HG03135 (cell line): Measurements from ENCODE around the gene ATP8B4.

Experiments
- ATAC-seq: cut with Tn5 transposase; IDR thresholded peaks from one replicate; pipeline ENCODE4 v1.9.1; 2021; ENCODE audit warnings: mild to moderate bottlenecking, moderate library complexity; ENCODE audit not compliant: unreplicated experiment

Gene ATP8B4

DNA sequence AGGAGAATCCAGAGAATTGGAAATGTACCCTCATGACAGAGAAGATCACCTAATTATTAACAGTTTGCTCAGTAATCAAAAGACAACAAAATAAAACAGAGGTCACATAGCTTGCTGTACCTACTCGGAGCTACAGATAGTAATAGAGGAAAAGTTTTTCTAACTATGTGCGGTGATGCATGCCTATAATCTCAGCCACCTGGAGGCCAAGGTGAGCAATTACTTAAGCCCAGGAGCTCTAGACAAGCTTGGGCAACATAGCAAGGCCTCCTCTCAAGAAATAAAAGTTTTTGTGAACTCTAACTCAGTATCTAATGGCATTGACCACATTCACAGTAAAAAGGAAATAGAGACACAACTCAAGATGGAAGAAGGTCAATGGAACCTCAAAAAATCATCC is 243.6 kb downstream of the ATP8B4 start:
- ATAC-seq, result no peak

DNA sequence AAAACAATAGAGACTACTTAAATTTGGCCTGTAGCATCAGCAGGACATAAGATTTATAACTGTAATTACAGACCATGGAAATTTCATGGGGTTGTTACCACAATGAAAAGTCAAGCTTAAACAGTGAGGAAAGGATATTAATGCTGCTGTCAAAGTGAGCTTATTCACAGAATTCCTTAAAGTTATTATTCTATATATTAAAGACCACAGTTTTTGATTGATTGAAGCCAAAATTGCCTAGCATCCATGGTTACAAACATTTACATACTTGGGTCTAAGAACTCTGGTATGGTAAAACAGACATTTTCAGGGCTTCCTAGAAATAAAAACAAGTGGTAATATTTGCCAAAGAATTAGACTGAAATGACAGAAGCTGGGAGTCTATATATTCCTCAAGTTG is 248.6 kb downstream of the ATP8B4 start:
- no peak for ATAC-seq

DNA sequence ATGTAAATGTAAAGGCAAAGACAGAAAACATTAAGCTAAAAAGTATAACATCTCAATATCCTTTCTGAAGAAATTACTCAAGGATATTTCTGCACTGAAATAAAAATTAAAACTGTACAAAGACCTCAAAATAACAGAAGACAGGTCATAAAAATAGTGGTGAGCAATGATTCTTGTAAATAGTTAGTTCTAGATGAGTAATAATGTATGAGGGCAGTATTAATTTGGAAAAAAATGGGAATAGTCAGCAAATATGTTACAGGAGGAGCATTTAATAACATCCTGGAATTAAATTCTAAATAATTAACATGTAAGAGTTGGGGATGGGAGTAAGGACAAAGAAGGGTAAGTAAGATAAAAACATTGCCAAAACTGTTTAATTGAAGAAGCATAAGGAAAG is 250.7 kb downstream of the ATP8B4 start:
- no peak for ATAC-seq

DNA sequence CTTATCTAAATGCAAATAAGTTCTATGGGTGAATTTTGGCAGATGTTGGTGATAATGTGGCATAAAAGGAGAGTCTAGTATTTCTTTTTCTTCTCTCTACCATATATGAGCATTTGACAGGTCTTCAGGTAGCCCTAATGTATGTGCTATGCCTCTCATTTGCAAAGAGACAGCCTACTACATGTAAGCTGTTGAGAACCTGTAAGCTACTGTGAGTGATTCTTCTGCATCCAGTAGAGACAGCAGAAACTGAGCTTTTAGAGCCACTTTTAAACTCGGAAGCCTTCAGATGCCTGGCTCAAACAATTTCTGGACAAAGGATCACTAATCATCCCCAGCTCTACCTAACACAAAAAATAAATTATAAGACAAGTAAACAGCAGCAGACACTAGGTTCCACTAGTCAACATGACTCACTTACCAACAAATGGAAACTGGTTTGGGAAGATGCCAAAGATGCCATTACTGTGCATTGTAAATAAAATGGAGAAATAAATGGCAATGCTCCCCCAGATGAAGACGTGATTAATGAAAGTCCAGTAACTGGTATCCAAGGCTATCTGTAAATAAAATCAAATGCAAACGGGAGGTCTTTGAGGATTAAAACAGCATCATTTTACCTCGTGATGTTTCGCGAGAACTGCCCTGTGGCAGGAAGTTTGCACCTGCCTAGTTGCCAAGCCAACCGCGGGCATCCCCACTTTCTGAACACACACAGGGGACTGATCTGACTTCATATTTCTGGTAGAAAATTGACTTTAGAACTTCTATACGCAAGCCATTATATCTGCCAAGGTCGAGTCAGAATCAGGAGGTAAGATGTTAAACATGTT is 252.9 kb downstream of the ATP8B4 start:
- ATAC-seq, result no peak

DNA sequence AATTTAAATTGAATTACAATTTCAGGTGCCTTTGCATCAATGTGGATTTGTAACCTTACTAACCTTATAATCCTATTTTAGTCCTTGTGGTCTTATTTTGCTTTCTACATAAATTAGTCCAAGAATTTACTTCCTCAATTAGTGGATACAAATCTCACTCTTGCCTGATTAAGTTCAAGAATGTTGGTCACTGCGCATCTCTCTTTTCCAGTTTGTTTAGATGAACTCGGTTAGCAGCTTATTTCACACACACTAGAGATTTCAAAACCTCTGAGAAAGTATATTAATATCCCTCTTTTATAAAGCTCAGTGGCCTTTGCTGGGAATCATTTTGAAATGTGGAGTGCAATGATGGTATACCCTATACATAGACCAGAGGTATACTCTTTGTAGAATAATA is 254.8 kb downstream of the ATP8B4 start:
- ATAC-seq, result no peak

DNA sequence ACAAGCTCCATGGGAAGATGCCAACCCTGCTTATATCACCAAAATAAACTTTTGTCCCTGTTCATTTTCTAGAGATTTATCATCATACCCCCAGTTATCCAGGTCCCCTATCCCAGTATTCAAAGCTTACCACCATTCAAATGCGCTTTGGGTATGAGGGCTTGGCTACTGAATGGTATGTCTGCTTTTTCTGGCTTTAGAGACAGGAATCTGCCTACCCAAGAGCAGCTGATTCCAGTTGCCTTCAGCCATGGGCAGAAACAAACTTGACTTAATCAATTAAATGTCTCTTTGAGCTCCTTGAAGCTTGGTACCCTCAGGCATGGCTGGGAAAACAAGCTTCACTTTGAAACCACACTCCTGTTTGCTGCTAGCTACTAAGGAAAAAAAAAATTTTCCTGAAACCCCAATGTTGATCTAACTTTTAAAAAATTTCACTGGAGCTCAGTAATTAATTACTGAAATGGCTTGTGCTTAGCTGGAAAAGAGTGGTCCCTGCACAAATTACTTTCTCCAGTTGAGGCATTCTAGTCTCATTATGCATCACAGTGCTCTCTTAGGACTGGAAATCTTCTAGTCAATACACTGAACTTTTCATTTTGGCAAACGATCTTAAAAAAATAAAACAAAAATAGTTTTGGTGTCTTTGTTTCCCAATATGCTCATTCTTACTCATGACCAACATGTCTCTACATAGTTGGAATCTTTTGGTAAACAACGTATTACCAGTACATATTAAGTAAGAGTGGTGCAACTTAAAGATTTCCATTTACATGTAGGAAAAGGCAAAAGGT is 255.4 kb downstream of the ATP8B4 start:
- no peak for ATAC-seq

DNA sequence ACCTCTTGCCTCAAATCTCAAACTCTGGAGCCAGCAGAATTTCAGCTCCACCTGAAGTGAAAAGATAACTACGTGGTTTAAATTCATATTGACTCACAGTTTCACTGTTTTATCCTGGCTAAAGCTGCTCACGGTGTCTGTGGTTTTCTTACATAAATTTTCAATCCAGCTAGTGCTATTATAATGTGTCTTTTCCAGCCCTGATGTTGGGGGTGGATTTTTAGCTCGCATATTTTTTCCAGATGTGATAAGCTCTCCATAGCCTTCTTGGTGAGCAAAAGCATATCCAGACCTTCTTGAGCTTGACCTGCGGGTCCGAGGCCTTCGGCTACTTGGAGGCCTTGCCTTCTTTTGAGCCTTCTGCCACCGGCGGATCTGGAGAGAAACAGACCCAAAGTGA is 258.9 kb downstream of the ATP8B4 start:
- no peak for ATAC-seq

DNA sequence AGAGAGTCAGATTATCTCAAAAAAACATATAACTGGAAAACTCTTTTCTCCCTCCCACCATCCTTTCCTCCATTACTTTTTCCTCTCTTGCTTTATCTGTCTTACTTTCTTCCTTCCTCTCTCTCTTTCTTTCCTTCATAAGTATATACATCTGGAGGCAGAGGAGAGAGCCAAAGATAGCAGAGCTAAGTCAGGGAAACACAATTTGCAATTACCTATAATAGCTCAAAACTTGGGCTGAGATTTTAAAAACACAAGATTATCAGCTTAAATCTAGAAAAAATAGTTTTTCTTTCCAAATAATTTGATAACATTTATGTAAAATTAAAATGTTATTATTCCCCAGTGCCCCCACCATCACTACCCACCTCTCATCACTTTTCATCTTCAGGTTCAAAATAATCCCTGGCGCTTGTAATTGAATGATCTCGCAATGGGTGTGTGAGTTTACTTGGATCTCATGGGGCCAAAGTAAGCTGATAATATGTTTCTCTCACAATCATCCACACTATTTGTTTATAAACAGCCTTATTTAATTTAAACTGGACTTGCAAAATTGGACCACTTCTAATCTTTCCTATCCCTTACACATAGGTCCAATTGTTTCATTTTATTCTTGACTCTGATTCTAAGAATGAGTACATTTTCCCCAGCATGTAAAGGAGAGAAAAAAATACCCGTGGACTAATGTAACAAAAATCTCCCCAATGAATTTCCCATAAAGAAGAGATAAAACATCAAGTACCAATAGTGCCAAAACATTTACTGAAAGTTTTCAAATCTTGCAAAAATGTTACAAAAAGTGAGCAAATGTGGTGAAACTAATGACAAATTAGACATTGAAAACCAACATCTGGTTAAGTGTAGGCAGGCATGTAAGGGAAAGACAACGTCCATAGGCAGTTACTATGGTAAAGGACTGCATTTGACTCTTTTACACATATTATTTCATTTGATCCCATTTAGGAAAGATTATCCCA is 261.2 kb downstream of the ATP8B4 start:
- no peak for ATAC-seq

DNA sequence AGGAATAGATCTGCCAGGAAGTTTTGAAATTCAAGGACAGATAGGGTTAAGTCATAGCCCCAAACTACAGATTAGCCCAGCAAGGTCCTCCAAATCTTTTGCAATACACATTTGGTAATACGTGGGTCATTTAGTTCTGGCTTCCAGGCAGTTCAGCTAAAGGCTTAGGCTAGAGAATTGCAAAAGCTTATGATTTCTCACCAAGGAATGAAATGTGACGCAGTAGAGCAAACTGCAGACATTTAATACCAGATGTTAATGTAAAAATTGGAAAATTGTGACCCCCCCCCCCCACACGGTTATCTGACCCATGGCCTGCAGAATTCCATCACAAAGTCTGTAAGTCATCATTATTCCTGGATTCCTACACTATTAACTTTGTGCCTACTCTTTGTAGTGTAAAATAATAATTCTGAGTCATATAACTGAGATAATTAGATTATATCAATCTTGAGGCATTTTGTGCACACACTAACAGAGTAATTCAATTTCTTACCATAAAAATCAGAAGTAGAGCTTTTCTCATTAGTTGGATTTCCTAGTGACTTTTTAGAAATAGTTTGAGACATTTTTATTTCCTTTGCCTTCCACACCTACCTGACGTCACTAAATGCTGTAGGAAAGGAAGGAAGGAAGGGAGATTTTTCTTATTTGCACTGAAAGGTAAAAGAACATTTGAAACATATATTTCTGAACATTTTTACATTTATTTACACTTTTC is 263.0 kb downstream of the ATP8B4 start:
- no peak for ATAC-seq

DNA sequence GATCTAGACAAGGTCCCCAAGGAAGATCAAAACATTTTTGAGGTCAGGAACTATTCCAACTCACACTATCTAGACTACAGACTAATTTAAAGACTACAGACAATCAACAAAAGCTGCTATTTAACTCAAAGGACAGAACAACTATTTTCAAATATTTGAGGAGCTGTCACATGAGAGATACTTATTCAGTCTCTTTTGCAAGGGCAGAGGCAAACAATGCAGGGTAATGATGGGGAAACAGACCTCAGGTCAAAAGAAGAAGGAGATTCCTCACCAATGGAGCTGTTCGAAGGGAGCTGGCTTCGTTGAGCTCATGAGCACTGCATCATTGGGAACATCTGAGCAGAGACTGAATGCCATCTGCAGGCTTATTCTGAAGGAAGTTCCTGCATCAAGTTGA is 266.3 kb downstream of the ATP8B4 start:
- no peak for ATAC-seq

DNA sequence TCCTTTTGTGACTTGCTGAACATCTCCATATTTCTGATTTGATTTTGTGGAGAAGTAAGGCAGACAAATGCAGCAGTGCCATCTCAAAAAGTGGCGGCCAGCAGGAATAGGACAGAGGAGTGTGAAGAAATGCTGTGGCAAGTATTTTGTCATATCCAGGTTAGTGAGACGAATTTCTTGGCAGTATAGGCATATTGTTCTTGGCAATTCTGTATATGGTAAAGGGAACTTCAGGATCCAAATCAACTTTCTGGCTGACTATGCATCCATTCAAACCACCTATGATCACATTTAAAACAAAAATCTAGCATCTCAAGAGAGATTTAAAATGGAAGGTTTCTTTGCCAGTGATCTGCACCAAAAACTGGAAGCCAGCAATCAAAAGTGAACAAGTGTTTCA is 270.2 kb downstream of the ATP8B4 start:
- no peak for ATAC-seq

DNA sequence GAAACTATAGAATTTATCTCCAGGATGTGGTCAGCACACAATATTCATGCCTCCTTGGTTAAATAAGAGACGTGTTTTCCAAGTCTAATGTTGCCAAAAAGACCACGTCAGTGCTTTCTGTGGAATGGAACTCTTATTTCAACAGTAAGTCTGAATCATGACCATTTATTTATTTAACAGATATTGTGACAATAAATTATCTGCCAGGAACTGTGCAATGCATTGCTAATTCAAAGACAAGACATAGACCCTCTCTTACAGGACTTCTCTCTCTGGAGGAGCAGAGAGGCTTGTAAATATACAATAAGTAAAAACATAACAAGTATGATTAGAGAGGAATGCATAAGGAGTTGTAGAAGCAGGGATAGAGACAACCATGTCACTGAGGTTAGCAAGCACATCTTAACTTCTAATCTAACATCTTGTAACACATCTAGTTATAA is 270.7 kb downstream of the ATP8B4 start:
- no peak for ATAC-seq

DNA sequence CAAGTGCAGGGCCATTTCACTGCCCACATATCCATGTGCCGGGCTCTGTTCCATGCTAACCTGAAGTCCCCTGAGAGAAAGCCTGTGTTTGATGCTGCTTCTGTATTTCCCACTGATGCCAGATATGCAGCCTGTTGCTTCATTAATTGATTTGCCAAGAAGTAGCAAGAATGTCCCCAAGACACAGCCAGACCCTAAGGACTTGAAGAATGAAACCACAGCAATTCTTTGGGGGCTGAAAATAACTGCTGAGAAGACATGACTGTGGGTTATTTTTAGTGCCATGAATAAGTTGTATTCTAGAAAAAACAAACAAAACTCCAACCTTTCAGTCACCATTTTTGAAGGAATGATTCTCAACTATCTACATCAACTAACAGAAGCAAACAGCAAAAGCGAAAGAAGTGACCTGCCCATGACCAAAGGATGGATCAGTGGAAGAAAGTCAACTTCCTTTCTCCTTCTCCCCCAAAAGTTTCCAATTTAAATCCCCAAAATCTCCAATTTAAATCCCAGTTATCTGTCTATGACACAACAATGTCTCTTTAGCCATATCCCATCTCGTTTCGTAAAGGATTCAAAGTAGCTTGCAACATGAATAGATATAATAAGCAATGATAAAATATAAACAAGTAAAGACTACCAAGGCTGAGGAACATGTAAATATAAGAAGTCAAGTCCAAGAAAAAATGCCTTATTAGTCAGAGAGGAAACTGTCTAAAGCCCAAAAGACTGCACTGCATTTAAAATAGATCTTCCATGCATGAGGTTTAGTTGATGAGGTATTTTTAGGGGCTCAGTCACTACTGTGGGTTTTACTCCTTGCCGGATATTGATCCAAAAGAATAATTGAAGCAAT is 271.4 kb downstream of the ATP8B4 start:
- ATAC-seq, result no peak

DNA sequence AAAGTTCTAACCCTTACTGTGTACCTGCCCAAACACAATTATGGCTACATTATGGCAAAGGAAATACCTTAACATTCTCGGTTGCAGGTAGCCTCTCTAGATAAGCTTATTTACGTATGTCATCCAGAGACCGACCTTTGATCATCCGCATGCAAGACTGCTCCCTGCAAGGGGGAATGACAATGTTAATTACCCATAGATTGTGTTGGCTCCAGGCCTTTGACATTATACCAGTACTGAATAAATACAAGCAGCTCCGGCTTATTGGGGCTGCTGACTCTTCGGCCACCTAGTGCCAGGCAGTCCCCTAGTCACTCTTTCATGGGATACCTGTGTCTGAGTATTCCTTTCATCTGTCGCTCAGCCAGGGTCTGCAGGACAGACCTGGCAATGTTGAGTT is 274.6 kb downstream of the ATP8B4 start:
- no peak for ATAC-seq

DNA sequence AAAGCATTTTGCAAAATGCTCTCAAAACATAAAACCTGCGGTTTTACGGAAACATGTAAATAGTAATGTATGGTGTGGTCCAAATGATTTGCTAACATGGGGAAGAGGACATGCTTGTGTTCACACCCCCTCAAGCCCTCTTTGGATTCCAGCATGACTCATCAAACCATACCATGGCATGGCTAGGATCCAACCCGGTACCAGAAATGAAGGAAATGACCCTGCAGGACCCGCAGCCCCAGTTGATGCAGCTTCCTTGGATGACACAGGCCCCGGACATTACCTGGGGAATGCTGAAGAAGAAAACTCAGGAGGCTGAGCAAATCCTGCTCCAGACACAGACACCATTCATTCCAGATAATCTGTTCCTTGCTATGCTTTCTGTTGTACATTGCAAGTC is 275.3 kb downstream of the ATP8B4 start:
- ATAC-seq, result no peak

DNA sequence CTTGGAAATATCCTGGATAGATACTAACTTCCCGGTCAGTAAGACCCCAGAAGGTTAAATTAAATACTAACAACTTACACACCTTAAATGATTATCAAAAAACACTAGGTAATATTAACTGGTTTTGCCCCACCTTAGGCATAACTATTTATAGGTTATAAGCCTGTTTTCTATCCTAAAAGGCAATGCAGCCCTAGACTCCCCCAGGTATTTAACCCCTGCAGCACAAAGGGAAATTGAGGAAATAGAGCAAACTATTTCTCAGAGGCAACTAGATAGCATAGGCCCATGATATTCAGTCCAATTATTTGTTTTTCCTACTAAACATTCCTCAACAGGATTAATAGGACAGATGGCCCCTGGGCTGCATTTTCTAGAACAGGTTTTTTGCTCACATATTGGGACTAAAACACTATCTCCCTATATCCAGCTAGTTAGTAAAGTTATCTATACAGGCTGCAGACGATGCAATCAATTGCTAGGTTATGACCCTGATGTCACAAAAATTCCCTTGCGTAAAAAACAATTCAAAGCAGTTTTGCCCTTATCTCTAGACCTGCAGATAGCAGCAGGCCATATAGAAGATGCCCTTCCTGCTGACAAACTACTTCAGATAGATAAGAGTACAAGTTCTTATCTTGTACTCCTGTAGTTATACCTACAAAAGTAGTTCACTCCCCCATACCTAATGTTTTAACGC is 276.9 kb downstream of the ATP8B4 start:
- ATAC-seq, result no peak

DNA sequence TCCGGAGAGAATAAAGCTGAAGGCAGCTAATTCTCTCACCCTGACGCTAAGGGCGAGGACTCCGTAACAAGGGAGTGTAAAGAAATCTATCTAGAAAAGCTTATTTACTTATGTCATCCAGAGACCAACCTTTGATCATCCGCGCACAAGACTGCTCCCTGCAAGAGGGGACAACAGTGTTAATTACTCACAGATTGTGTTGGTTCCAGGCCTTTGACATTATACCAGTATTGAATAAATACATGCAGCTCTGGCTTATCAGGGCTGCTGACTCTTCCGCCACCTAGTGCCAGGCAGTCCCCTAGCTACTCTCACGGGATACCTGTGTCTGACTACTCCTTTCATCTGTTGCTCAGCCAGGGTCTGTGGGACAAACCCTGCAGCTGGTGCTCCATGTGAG is 286.5 kb downstream of the ATP8B4 start:
- ATAC-seq, result no peak

DNA sequence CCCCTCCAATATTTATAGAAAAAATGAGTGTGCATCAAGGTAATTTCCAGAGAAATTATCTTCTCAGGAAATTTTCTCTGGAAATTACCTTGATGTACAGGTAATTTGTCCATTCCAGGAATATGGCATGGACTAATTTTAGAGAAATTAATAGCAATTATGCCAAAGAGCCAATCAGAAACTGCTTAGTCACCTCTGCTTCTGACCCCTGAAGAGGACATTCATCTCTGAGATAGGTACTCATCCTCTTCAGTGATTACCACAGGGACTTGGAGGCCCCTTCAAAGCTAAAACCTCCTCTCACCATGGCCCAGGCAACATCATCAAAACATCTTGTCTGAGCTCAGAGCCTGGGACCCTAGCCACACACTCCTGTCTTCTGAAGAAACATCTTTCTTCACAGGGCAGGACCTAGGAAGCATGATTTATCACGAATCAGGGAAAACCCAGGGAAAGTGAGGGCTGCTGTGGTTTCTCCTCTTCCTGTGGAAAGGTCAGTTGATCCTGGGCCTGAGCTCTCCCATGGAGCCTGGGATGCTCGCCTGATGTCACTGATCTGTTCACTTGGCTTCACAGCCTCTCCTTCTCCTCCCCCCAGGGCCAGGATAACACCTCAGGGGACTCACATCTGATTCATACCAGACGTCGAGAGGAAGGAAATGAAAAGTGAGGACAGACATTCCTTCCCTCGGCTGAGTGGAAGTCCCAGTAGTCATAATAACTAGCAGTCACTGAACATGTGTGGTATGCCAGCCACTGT is 287.6 kb downstream of the ATP8B4 start:
- ATAC-seq, result no peak
